Uterus (tissue), 4 donors: Measurements from ENCODE around the gene BTBD9. TPM values are rescaled to one million over a fixed set of nuclear protein-coding genes. Genes with fewer than 3 reads are reported as not detected.

ENCODE experiments used
- DNase-seq, 2 donors: peaks; one replicate each; pipeline ENCODE4 v3.0.0-alpha.2; 2019 to 2020
- H3K27ac ChIP-seq, 2 donors: fragments of 200-600 bp; sonication (generic); 1 replicate in 1 of 2; 2 replicates in 1 of 2; pipeline ENCODE4 v1.5.1; 2016 to 2018
- H3K27me3 ChIP-seq, 2 donors: fragments of 200-600 bp; sonication (generic); one replicate each; pipeline ENCODE4 v1.5.1; 2018 to 2019; ENCODE audit warnings: control low read depth in 1 of 2
- H3K36me3 ChIP-seq, 2 donors: fragments of 200-600 bp; sonication (generic); one replicate each; pipeline ENCODE4 v1.5.1; 2019; ENCODE audit warnings: control low read depth in 1 of 2
- H3K4me1 ChIP-seq, 2 donors: fragments of 200-600 bp; sonication (generic); one replicate each; pipeline ENCODE4 v1.5.1; 2018 to 2019; ENCODE audit warnings: control low read depth in 1 of 2
- H3K4me3 ChIP-seq, 2 donors: fragments of 200-600 bp; sonication (generic); 1 replicate in 1 of 2; 2 replicates in 1 of 2; pipeline ENCODE4 v1.5.1; 2018 to 2019; ENCODE audit warnings: mild to moderate bottlenecking in 1 of 2
- H3K9me3 ChIP-seq, 2 donors: fragments of 200-600 bp; sonication (generic); one replicate each; pipeline ENCODE4 v1.5.1; 2019; ENCODE audit warnings: control low read depth in 1 of 2
- POLR2A ChIP-seq, 2 donors: fragments of 450-650 bp; IDR thresholded peaks; one replicate each; pipeline ENCODE4 v1.6.1; 2016; ENCODE audit warnings: antibody characterized with exemption in 2 of 2, mild to moderate bottlenecking in 1 of 2, moderate library complexity in 1 of 2
- intact Hi-C: fragments of 100-400 bp; cut with DNase I; formaldehyde crosslinking; loops from one replicate; pipeline ENCODE4 v1.15.1; 2023; ENCODE audit warnings: low total_unique reads
- total RNA-seq, 4 donors: library from RNA; depleted of rRNA in 3 of 4; stranded (reverse); fragments of >200 nt in 3 of 4; gene quantifications; one replicate each; pipeline versions ENCODE4 v1.1.0 to v1.2.4, GENCODE V29; 2014 to 2023
- TF ChIP-seq, protein P1 (sequence below), 4 experiments: fragments of 200-600 bp in 2 of 4; fragments of 450-650 bp in 2 of 4; sonication (generic) in 2 of 4; IDR thresholded peaks; one replicate each; pipeline ENCODE4 v1.5.1; 2016 to 2019; ENCODE audit warnings: antibody characterized with exemption in 4 of 4, mild to moderate bottlenecking in 2 of 4, moderate library complexity in 1 of 4
- donor health status: DM: yes; HTN: yes; CAD: no.

BTBD9 gene
- total RNA-seq, 4 donors from 2014 or later: 10.3 to 50.3 (median 34.4) TPM

- DNase-seq: no peak
- no peak overlapping the region for H3K4me3 ChIP-seq
- H3K36me3 ChIP-seq: no peaks in the 10 kb centered on the region
- no peaks in the 10 kb centered on the region for H3K9me3 ChIP-seq
- intact Hi-C loops: no loop called here
- H3K4me1 ChIP-seq: no peaks in the 10 kb centered on the region
- no peak overlapping the region for H3K27ac ChIP-seq
- H3K27me3 ChIP-seq: no peaks in the 10 kb centered on the region
- TF ChIP-seq, protein P1, sequence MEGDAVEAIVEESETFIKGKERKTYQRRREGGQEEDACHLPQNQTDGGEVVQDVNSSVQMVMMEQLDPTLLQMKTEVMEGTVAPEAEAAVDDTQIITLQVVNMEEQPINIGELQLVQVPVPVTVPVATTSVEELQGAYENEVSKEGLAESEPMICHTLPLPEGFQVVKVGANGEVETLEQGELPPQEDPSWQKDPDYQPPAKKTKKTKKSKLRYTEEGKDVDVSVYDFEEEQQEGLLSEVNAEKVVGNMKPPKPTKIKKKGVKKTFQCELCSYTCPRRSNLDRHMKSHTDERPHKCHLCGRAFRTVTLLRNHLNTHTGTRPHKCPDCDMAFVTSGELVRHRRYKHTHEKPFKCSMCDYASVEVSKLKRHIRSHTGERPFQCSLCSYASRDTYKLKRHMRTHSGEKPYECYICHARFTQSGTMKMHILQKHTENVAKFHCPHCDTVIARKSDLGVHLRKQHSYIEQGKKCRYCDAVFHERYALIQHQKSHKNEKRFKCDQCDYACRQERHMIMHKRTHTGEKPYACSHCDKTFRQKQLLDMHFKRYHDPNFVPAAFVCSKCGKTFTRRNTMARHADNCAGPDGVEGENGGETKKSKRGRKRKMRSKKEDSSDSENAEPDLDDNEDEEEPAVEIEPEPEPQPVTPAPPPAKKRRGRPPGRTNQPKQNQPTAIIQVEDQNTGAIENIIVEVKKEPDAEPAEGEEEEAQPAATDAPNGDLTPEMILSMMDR (IDR thresholded peaks at IDR 0.05): no peak
- TF ChIP-seq POLR2A (IDR thresholded peaks at IDR 0.05): no peak
These were observed 493.0 kb downstream of the BTBD9 start for GRCh38 chr6:38146734-38147027.

GRCh38 chr6:38146021-38146733 lies 493.6 kb downstream of the BTBD9 start:
- no peak overlapping the region for H3K27ac ChIP-seq
- DNase-seq: no peak
- H3K4me3 ChIP-seq: no peak overlapping the region
- no peaks in the 10 kb centered on the region for H3K4me1 ChIP-seq
- no peaks in the 10 kb centered on the region for H3K27me3 ChIP-seq
- TF ChIP-seq POLR2A (IDR thresholded peaks at IDR 0.05): no peak
- TF ChIP-seq, protein P1 (IDR thresholded peaks at IDR 0.05): no peak
- no peaks in the 10 kb centered on the region for H3K9me3 ChIP-seq
- intact Hi-C loops: no loop called here
- no peaks in the 10 kb centered on the region for H3K36me3 ChIP-seq

GRCh38 chr6:38144365-38144945 lies 495.3 kb downstream of the BTBD9 start:
- H3K9me3 ChIP-seq: no peaks in the 10 kb centered on the region
- H3K4me1 ChIP-seq: no peaks in the 10 kb centered on the region
- TF ChIP-seq POLR2A (IDR thresholded peaks at IDR 0.05): no peak
- TF ChIP-seq, protein P1 (IDR thresholded peaks at IDR 0.05): no peak
- no peak overlapping the region for H3K27ac ChIP-seq
- no peaks in the 10 kb centered on the region for H3K27me3 ChIP-seq
- DNase-seq: no peak
- intact Hi-C loops: no loop called here
- H3K36me3 ChIP-seq: no peaks in the 10 kb centered on the region
- no peak overlapping the region for H3K4me3 ChIP-seq

DNA sequence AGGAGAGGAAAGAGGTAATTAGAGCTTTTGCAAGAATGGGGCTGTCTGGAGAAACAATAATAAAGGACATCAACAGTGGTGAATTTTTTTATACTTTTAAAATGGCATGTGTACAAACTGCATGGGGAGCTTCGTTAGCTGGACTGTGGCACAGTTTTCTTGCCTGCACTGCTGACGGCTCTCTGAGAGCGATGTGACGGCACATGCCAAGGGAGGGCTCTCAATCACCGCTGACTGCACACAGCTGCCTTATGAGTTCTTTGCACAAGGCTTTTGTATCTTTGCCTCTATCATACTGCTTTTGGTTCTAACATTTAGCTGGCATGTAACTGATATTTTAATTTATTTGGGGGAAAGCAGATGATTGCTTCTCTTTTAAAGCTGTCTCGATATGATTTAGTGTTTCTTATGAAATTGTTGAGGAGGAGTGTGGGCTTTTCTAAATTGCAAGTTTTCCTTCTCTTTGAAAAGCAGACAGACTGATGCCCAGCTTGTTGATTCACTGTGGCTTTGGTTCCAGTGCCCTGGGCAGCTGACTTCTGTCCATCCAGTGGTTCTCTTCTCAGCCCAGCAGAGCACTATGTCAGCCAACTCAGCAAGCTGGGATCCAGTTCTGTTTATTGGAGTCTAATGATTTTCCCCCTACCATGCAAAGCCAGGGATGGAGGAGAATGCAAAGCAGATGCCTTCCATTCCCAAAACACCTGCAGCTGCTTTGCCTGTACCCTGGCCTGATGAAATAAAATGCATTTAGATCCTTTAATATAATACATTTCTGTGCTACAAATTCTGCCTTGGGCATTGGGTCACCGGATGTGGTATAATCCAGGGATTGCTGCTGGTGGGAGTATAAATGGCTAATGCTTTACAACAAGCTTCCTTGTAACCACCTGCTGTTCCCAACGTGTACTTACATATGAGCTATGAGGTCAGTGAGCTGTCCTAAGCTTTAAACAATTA lies 496.3 kb downstream of the BTBD9 start:
- H3K4me3 ChIP-seq: no peak overlapping the region
- TF ChIP-seq POLR2A (IDR thresholded peaks at IDR 0.05): no peak
- TF ChIP-seq, protein P1 (IDR thresholded peaks at IDR 0.05): no peak
- no peak for DNase-seq
- intact Hi-C loops: no loop called here
- H3K36me3 ChIP-seq: no peaks in the 10 kb centered on the region
- no peaks in the 10 kb centered on the region for H3K4me1 ChIP-seq
- H3K27ac ChIP-seq: no peak overlapping the region
- no peaks in the 10 kb centered on the region for H3K27me3 ChIP-seq
- H3K9me3 ChIP-seq: no peaks in the 10 kb centered on the region
